SK-N-DZ (cell line): ENCODE results near the gene SRPK1.

Experiments used
- DNase-seq: peaks from one replicate; pipeline ENCODE4 v3.0.0-alpha.2; 2015; ENCODE audit warnings: low spot score

SRPK1 gene

GRCh38 chr6:35823601-35824000 lies 97.3 kb downstream of the SRPK1 start:
- no peak for DNase-seq

- DNase-seq, result no peak
These were observed 103.4 kb downstream of the SRPK1 start for GRCh38 chr6:35817515-35817914.

DNA sequence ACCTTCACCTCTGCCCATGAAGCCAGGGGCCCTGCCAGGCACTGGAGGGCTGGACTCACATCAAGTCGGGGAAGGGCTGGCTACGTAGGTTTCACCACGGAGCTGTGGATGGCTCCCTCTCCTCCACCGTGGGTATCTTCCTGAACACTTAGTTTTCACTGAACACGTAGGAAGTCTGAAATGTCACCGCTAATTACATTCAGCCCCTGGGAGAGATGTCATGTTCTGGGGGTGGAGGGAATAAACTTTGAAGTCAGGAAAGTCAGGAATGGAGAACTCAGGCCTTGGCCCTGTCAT lies 109.3 kb downstream of the SRPK1 start:
- no peak for DNase-seq

DNA sequence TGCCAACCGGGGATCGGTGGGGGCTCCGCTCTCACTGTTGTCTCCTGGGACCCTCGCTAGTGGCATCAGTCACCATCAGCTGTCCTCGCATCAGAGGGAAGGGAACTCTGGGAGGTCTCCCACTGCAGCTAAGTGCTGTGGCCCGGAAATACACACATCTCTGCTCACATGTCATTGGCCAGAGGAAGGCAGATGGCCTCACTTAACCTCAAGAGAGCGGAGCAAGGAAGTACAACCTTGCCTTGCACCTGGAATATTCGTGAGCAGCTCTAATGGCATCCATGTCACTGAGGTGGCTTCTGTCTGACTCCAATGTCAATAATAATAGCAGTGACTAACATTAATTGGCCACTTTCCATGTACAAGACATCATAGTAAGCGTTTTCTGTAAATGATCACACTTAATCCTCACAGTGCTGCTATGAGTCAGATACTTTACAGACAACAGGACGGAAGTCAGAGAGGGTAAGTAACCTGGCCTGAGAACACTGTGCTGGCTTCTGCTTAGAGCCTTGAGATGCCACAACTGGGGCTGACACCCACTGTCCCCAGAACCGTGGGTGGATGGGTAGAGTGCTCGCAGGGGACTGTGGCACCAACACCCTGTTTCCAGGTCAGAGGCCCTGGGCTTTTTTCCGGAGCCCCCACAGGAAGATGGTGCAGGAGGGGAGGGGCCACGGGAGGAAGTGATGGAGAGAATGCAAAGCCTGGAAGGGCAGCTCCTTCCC lies 109.8 kb downstream of the SRPK1 start:
- peak; percentile 60 for DNase-seq

GRCh38 chr6:35809809-35810208 lies 111.1 kb downstream of the SRPK1 start:
- DNase-seq, result no peak

- peak; percentile 42 for DNase-seq
These were observed 112.2 kb downstream of the SRPK1 start for GRCh38 chr6:35808688-35809087.

GRCh38 chr6:35804996-35805736 lies 115.7 kb downstream of the SRPK1 start, which contains the start of gene LHFPL5:
Gene LHFPL5 (plus strand): TSS chr6:35805352. CDS start chr6:35805671, 319 bp downstream.
- peak; percentile 73 for DNase-seq

DNA sequence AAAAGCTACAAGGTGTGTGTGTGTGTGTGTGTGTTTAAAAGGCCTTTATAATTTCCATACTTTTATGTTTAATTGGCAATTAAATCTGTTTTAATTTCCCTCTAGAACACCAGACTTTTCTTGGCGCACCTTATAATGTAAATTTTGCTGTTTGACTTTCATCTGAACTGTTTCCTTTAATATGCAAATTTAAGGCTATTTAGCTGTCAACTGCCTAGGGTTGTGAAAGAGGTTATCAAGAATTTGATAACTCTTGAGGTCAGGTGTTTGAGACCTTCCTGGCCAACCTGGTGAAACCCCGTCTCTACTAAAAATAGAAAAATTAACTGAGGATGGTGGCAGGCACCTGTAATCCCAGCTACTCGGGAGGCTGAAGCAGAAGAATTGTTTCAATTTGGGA lies 119.8 kb downstream of the SRPK1 start:
- DNase-seq, result no peak

DNA sequence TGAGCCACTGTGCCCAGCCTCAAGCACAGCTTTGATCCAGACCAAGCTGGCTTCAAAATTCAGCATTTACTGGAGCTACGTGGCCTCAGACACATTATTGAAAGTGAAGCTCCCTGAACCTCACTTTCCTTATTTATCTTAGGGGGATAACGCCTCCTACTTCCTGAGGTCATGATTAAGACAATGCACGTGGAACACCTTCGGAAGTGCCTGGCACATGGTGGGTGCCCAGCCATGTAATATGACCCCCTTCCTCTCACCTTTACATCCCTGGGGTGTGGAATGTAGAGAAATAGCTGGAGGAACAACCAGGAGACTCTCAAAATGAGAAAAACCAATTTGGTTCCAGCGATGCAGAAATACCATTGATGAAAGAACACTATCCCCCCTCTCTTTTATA lies 122.2 kb downstream of the SRPK1 start:
- DNase-seq, result no peak

GRCh38 chr6:35797837-35798526 lies 122.9 kb downstream of the SRPK1 start:
- DNase-seq, result no peak

DNA sequence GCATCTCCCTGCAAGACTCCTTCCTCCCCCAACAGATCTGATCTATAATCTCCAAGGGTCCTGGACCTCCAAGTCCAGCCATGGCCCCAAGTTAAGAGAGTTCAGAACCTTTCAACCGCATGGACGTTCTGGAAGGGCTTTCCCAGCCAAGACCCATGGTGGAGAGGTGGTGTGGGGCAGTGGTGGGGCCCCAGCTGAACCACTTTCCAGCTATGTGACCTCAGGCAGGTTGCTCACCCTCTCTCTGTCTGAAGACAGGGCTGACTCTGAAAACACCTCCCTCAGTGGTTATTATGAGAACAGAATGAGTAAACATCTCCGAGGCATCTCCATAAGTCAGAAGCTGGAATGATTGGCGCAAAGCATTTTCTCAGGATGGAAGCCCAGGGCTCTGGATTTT lies 124.7 kb downstream of the SRPK1 start:
- no peak for DNase-seq

GRCh38 chr6:35795453-35796071 lies 125.3 kb downstream of the SRPK1 start:
- DNase-seq, result no peak

- DNase-seq, result no peak
These were observed 126.1 kb downstream of the SRPK1 start for GRCh38 chr6:35794536-35795452.

DNA sequence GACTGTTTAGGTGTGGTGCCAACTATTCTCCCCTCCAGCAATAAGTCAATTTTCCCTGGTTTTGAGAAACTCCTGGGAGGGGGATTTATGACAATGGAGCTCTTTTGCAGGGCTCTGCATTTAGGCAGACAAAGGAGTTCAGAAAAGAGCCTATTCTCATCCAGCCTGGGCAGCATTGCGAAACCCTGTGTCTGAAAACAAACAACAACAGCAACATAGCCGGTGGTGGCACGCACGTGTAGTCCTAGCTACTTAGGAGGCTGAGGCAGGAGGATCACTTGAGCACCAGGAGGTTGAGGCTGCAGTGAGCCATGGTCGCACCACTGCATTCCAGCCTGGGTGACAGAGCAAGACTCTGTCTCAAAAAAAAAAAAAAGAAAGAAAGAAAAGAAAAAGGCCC lies 130.2 kb downstream of the SRPK1 start:
- DNase-seq, result no peak

DNA sequence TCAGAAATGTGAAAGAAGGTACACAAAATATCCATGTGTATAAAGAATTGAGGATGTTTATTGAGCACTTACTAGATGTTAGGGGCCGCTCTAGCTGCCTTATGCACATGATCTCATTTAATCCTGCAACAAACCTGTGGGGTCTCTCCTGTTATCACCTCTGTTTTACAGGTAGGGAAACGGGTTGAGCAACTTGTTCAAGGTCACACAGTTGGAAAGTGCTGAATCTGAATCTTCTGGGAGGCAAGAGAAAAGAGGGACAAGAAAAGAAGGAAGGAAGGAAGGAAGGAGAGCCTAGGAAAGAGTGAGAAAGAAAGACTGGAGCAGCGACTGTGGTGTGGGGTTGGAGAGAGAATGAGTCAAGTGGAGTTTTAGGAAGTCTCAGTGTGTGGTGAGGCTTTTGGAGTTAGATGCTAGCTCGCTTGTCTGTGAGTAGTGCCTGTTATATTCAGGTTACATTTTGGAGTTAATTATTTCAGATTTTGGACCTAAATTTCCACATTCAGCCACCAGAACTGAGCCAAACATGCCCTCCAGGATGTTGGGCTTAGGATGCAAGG lies 132.4 kb downstream of the SRPK1 start:
- no peak for DNase-seq

GRCh38 chr6:35787266-35788218 lies 133.4 kb downstream of the SRPK1 start:
- no peak for DNase-seq

DNA sequence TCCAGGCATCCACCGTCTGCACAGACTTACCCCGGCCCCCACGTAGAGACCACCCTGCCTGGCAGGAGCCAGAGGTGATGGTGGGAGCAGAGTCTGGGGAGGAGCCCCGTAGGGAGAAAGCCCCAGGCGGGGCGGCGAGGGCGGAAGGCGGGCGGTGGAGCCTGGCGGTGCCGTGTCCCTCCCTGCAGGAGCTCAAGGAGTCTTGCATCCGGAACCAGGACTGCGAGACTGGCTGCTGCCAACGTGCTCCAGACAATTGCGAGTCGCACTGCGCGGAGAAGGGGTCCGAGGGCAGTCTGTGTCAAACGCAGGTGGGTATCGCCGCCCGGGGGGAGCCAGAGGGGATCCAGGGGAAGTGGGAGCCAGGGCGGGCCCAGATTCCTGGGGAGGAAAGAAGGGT lies 134.1 kb downstream of the SRPK1 start:
- no peak for DNase-seq

GRCh38 chr6:35786272-35786671 lies 134.6 kb downstream of the SRPK1 start:
- no peak for DNase-seq

- no peak for DNase-seq
These were observed 136.7 kb downstream of the SRPK1 start for GRCh38 chr6:35784200-35784599.
